Glomerular visceral epithelial cell (primary cell): ENCODE measurements around the gene DLGAP3.

Source experiments
- DNase-seq: peaks from one replicate; pipeline ENCODE4 v3.0.0-alpha.2; 2016; ENCODE audit errors: extremely low spot score

DLGAP3 gene

GRCh38 chr1:34901919-34902318, 27.5 kb downstream of the DLGAP3 start:
- no peak for DNase-seq

- no peak for DNase-seq
Measured at GRCh38 chr1:34900775-34901502, 28.5 kb downstream of the DLGAP3 start.

DNA sequence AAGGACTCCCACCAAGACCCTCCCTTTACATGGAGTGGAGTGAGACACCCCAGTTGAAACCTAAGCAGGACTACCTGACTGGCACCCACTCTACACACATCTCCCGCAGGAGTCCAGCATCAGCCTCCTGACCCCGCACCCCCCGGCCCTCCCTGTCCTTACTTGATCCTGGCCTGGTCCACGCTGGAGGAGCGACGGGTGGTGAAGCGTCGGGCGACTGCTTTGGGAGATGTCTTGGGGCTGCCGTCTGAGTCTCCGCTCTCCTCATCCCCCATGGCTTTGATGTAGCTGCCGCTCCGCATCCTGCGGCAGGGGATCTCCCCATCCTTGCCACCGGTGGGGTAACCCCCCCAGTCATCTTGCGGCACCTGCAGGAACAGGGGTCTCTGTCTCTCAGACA, 29.5 kb downstream of the DLGAP3 start:
- no peak for DNase-seq

GRCh38 chr1:34899471-34899870, 30.0 kb downstream of the DLGAP3 start:
- no peak for DNase-seq

- no peak for DNase-seq
Measured at GRCh38 chr1:34898330-34898761, 31.1 kb downstream of the DLGAP3 start.

DNA sequence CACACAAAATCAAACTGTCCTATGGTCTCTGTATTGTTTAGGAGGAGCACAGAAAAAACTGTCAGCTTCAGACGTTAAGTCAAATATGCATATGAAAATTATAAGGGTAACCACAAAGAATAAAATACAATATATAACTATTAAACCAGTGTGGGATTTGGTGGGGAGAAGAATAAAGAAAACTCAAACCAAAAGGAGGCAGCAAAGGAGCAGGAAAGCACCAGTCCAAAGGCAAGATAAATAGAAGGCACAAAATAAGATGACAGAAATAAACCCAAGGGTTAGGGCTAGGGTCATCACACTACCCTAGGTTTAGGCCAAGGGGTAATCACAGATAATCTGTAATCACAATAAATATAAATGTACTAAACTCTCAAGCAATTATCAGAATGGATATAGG, 32.8 kb downstream of the DLGAP3 start:
- DNase-seq, result no peak

GRCh38 chr1:34889705-34890104, 39.7 kb downstream of the DLGAP3 start:
- no peak for DNase-seq

GRCh38 chr1:34887593-34887992, 41.9 kb downstream of the DLGAP3 start:
- DNase-seq, result no peak

GRCh38 chr1:34885405-34886247, 43.8 kb downstream of the DLGAP3 start:
- no peak for DNase-seq

GRCh38 chr1:34884961-34885360, 44.5 kb downstream of the DLGAP3 start:
- DNase-seq, result no peak

GRCh38 chr1:34884536-34884935, 44.9 kb downstream of the DLGAP3 start:
- DNase-seq, result no peak

DNA sequence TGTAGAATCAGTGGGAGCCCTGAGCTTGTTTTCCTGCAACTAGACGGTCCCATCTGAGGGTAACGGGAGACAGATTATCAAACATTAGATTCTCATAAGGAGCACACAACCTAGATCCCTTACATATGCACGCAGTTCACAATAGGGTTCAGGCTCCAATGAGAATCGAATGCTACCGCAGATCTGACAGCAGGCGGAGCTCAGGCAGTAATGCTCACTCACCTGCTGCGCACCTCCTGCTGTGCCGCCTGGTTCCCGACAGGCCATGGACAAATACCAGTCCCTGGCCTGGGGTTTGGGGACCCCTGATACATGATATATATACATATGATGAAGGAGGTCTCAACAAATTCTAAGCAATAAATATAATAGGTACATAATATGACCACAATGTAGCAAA, 50.2 kb downstream of the DLGAP3 start:
- no peak for DNase-seq

GRCh38 chr1:34876406-34876805, 53.0 kb downstream of the DLGAP3 start:
- DNase-seq, result no peak

DNA sequence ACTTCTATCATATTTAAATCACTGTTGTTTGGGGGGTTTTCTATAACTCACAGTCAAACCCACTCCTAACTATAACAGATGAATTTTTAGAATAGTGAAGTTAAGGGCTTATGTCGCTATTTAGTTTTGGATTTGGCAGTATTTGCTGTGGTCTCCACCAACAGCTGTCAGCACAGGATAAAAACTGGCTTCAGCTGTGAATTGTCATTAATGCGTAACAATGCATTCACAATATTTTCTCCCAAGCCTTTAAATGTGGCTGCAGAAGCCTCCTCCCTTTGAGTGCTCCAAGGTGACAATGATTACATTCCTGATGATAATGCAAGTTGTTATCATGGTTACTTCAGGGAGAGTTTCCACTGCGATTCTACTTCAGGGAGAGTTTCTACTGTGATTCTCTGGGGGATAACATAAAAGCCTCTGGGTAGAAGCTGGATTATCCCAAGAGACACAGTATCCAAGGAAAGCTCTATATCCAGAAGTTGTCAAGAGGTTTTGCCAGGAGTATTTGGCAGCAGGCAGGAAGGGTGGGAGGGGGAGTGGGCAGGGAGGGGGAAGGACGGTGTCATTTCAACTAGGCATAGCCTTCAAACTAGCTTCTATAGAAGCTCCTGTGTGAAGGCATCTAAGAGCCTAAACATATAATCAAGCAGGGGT, 55.0 kb downstream of the DLGAP3 start:
- no peak for DNase-seq

- no peak for DNase-seq
Measured at GRCh38 chr1:34872133-34872503, 57.3 kb downstream of the DLGAP3 start.

DNA sequence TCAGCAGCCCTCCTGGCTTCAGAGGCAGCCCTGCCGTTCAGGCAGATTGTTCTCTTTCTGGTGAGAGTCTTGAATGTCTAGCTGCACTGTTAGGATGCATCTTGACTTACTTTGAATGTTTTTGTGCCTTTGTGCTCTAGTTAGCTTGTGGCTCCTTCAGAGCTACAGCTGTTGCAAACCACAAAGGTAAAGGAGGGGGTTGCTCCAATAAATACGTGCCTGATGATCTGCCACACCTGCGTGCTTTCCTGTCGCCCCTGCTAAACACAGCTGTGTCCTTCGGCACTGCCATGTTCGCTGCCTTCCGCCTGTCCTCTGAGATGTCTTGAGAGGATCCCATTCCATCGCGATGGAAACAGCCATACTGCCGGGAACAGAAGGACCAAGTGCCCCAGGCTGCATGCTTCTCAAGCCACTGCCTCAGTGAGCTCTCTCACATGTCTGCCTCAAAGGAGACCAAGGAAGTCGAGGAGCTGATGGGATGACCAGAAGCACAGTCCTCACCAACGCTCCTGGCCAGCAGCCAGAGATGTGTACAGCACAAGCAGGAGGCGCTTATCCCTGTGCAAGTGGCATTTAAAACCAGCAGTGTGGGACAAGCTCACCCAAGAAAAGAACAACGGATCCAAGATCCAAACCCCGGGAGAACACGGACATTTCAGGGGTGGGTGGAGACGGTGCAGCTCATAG, 57.9 kb downstream of the DLGAP3 start:
- no peak for DNase-seq

- DNase-seq, result no peak
Measured at GRCh38 chr1:34870395-34870794, 59.1 kb downstream of the DLGAP3 start.

DNA sequence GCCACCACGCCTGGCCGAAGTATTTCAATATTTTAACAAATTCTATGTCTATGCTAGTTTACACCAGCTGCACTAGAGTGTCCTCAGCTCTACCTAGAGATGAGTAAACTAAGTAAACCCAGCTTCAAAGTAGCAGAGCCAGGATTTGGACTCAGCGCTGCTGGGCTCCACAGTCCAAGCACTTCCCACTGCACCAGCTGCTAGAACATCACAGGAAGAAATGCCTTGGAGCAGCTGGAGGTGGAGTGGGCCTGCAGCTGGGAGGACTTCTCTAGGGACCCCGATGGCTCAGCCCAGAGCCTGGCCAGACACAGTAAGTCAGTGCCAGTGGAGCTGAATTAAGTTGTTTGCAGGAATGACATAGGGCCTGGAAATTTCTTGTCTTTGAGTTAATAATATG, 59.7 kb downstream of the DLGAP3 start:
- no peak for DNase-seq

DNA sequence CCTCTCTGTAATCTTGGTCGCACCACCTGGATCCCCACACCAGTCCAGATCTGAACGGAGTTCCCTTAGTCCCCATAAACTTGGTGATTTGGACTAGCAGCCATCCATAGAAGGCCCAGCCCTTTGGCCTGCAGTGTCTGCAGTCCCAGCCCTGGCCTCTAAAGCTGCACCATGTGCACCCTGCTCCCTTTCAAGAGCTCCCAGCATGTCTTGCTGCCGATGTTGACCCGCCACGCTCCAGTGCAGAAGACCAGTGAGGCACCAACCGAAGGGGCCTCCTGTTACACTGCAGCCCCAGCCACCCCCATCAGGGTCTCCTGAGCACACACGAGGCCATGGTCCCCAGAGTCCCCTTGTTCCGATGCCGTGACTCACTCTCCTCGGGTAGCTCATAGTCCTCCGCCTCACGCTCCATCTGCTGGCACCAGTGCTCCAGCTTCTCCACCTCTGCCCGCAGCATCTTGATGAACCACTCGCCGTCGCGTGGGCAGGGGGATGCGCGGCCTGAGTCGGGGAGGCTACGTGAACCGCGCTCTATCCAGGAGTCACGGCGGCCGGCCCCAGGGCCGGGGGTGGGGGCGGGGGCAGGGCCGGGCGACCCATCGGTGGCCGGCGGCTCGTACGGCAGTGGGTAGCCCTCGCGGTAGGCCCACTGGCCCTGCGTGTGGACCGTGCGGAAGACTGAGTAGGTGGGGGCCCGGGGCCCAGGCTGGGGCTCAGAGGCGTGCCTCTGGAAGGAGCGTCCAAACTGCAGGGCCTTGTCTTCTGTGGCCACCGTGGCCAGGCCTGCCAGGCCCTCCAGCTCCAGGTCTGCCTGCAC, 61.0 kb downstream of the DLGAP3 start:
- DNase-seq, result no peak

DNA sequence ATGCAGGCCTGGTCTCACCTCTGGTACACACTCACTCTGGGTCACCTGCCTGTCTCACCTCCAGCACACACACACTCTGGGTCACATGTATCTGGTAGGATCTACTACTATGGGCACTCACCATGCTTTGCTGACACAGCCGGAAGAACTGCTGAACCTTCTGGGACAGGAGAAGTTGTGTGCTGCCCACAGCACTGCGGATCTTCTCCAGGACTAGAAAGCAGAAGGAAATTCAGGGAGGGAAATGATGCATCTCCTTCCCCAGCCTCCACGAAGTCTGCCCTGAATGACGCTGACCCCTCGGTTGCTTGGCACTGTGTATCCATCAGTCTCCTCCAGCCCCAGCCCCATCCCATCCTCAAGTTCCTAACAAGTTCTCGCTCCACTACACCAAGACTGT, 62.0 kb downstream of the DLGAP3 start:
- DNase-seq, result no peak

DNA sequence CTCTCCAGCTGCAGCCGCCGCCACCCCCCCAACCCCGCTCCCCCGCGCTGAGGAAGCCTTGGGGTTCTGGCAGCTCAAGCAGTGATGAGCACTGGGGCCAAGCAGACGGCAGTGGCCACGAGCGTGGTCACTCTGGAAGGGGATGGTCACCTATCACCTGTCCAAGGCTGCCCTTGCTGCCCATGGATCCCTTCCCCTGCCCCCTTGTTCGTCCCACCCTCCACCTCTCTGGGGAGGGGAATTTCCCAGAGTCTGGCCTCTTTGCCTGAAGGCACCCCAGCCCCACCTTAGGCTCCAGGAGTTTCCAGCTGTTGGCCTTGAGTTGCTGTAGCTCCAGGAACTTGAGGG, 62.7 kb downstream of the DLGAP3 start:
- no peak for DNase-seq
